A549 (cell line): ENCODE measurements around the gene CLDN6. TPM values are rescaled to one million over a fixed set of nuclear protein-coding genes. Genes with fewer than 3 reads are reported as not detected.
A peak's percentile ranks its signal among the peaks of the same experiment; 100 is the strongest.

Source experiments
- ATAC-seq, 2 experiments: fragments of 200-7000 bp in 1 of 2; fragments of >200 bp in 1 of 2; cut with Nextera tagmentation in 1 of 2; cut with Tn5 transposase in 1 of 2; 3 replicates each; pipeline versions ENCODE4 v1.8.0 to v1.9.1; 2018 to 2020; ENCODE audit warnings: mild to moderate bottlenecking in 1 of 2, moderate library complexity in 1 of 2
- CTCF ChIA-PET: fragments of 300-600 bp; sonication (Branson Sonifier 250); formaldehyde crosslinking; extraction: SDS; loops from one replicate; lab custom pipeline; 2021; ENCODE audit warnings: antibody characterized with exemption, inconsistent platforms; lab: Yijun Ruan, JAX
- POLR2A ChIA-PET: fragments of 350-600 bp; formaldehyde crosslinking; extraction: SDS; loops from one replicate; lab custom pipeline; 2021; ENCODE audit warnings: antibody characterized with exemption, inconsistent platforms; lab: Yijun Ruan, JAX
- DNase-seq, 2 experiments: peaks; one replicate each; pipeline versions ENCODE4 v3.0.0 to v3.0.0-alpha.2; 2011 to 2016; ENCODE audit warnings: low read depth in 1 of 2, low spot score in 1 of 2
- FAIRE-seq: peaks from 2 replicates; lab custom pipeline; 2011; peaks lifted over from hg19 to GRCh38; lab: Jason Lieb, UNC
- H3K27ac ChIP-seq, 2 experiments: fragments of >200 bp; sonication (Bioruptor Twin); formaldehyde crosslinking; 3 replicates each; pipeline ENCODE4 v1.5.1; 2016 to 2017
- H3K4me1 ChIP-seq: fragments of >200 bp; sonication (Bioruptor Twin); formaldehyde crosslinking; 3 replicates; pipeline ENCODE4 v1.6.1; 2016
- H3K4me2 ChIP-seq: fragments of >200 bp; sonication (Bioruptor Twin); formaldehyde crosslinking; 3 replicates; pipeline ENCODE4 v1.6.1; 2016
- H3K4me3 ChIP-seq: fragments of >200 bp; sonication (Bioruptor Twin); formaldehyde crosslinking; 3 replicates; pipeline ENCODE4 v1.5.1; 2016
- H3K9me3 ChIP-seq: fragments of >200 bp; sonication (Bioruptor Twin); formaldehyde crosslinking; 3 replicates; pipeline ENCODE4 v1.6.1; 2016
- BCL3 ChIP-seq: fragments of >200 bp; sonication (Bioruptor Twin); formaldehyde crosslinking; IDR thresholded peaks from 3 replicates; pipeline ENCODE4 v1.6.1; 2016
- CHD4 ChIP-seq: fragments of 200-600 bp; sonication (generic); IDR thresholded peaks from 2 replicates; pipeline ENCODE4 v1.6.1; 2016; ENCODE audit warnings: antibody characterized with exemption, mild to moderate bottlenecking, borderline replicate concordance
- CTCF ChIP-seq: fragments of >200 bp; sonication (Bioruptor Twin); formaldehyde crosslinking; IDR thresholded peaks from 3 replicates; pipeline ENCODE4 v1.5.1; 2016
- EHMT2 ChIP-seq: fragments of 200-600 bp; sonication (generic); IDR thresholded peaks from 2 replicates; pipeline ENCODE4 v1.6.1; 2016; ENCODE audit warnings: antibody characterized with exemption, low read depth, mild to moderate bottlenecking, moderate library complexity
- ELK1 ChIP-seq: fragments of 150-350 bp; IDR thresholded peaks from 2 replicates; pipeline ENCODE4 v1.6.1; 2014; ENCODE audit warnings: low read depth, mild to moderate bottlenecking, low read length
- EP300 ChIP-seq, 2 experiments: fragments of >200 bp; sonication (Bioruptor Twin); formaldehyde crosslinking; IDR thresholded peaks; 2 replicates in 1 of 2; 3 replicates in 1 of 2; pipeline ENCODE4 v1.6.1; 2016 to 2017
- ESRRA ChIP-seq: fragments of 150-350 bp; IDR thresholded peaks from 2 replicates; pipeline ENCODE4 v1.6.1; 2014; ENCODE audit warnings: mild to moderate bottlenecking, low read length, borderline replicate concordance
- FOSL2 ChIP-seq, 2 experiments: fragments of 450-650 bp in 1 of 2; fragments of >200 bp in 1 of 2; sonication (Bioruptor Twin) in 1 of 2; formaldehyde crosslinking; IDR thresholded peaks; 2 replicates each; pipeline versions ENCODE4 v1.5.0 to v1.6.1; 2016 to 2020; ENCODE audit warnings: mild to moderate bottlenecking in 1 of 2, moderate library complexity in 1 of 2
- HDAC2 ChIP-seq: fragments of 200-600 bp; sonication (generic); IDR thresholded peaks from 2 replicates; pipeline ENCODE4 v1.6.1; 2016
- HEYL ChIP-seq: fragments of 250-450 bp; sonication (Bioruptor Pico); IDR thresholded peaks from 2 replicates; pipeline ENCODE4 v1.8.0; 2021; ENCODE audit warnings: mild to moderate bottlenecking, moderate library complexity
- JUNB ChIP-seq: fragments of >200 bp; sonication (Bioruptor Twin); formaldehyde crosslinking; IDR thresholded peaks from 2 replicates; pipeline ENCODE4 v1.6.1; 2016
- KDM1A ChIP-seq: fragments of 200-600 bp; sonication (generic); IDR thresholded peaks from 2 replicates; pipeline ENCODE4 v1.6.1; 2016; ENCODE audit warnings: low read depth, mild to moderate bottlenecking
- MAZ ChIP-seq: fragments of 150-350 bp; IDR thresholded peaks from 2 replicates; pipeline ENCODE4 v1.6.1; 2014; ENCODE audit warnings: antibody characterized with exemption, low read depth, low read length, borderline replicate concordance
- NPAS2 ChIP-seq: fragments of 250-450 bp; sonication (Bioruptor Pico); IDR thresholded peaks from 2 replicates; pipeline ENCODE4 v1.8.0; 2022; ENCODE audit warnings: mild to moderate bottlenecking, moderate library complexity, borderline replicate concordance
- POLR2AphosphoS2 ChIP-seq: conservative IDR thresholded peaks from 2 replicates; pipeline ENCODE4 v1.6.1; 2012; ENCODE audit warnings: low read length, improper control_type of control experiment, inconsistent platforms
- RAD21 ChIP-seq, 2 experiments: fragments of >200 bp in 1 of 2; sonication (Bioruptor Twin) in 1 of 2; formaldehyde crosslinking in 1 of 2; IDR thresholded peaks in 1 of 2; conservative IDR thresholded peaks in 1 of 2; 2 replicates in 1 of 2; 3 replicates in 1 of 2; pipeline ENCODE4 v1.6.1; 2012 to 2018; ENCODE audit warnings: inconsistent platforms in 1 of 2
- RARB ChIP-seq: fragments of 250-450 bp; sonication (Bioruptor Pico); IDR thresholded peaks from 2 replicates; pipeline ENCODE4 v1.8.0; 2021; ENCODE audit warnings: mild to moderate bottlenecking, moderate library complexity
- SMC3 ChIP-seq: fragments of >200 bp; sonication (Bioruptor Twin); formaldehyde crosslinking; IDR thresholded peaks from 3 replicates; pipeline ENCODE4 v1.6.1; 2018; ENCODE audit warnings: inconsistent platforms
- SREBF2 ChIP-seq: fragments of 450-650 bp; IDR thresholded peaks from 2 replicates; pipeline ENCODE4 v1.6.1; 2014; ENCODE audit warnings: mild to moderate bottlenecking, moderate library complexity
- ZC3H11A ChIP-seq: fragments of 450-650 bp; IDR thresholded peaks from 2 replicates; pipeline ENCODE4 v1.6.1; 2014; ENCODE audit warnings: antibody characterized with exemption, mild to moderate bottlenecking
- ZFP36 ChIP-seq: fragments of 450-650 bp; IDR thresholded peaks from 2 replicates; pipeline ENCODE4 v1.6.1; 2014; ENCODE audit warnings: borderline replicate concordance; ENCODE audit not compliant: partially characterized antibody
- ZNF302 ChIP-seq: fragments of 250-450 bp; sonication (Bioruptor Pico); IDR thresholded peaks from 2 replicates; pipeline ENCODE4 v1.9.0; 2021; ENCODE audit warnings: inconsistent platforms, mild to moderate bottlenecking, moderate library complexity
- WGBS: methylation state at CpG from one replicate; pipeline ENCODE4 v1.1.6; 2017; ENCODE audit errors: missing lambda C conversion rate; 5-methylcytosine and 5-hydroxymethylcytosine counted together
- polyA plus RNA-seq, 4 experiments: library from polyadenylated mRNA; depleted of rRNA in 3 of 4; stranded (reverse); fragments of >200 nt; fragmentation: RNase III in 1 of 4; extraction: RNeasy Plus Mini Kit Qiagen cat#74134 plus additional on column Dnase treatment in 1 of 4; gene quantifications; 2 replicates in 3 of 4; 3 replicates in 1 of 4; pipeline ENCODE4 v1.2.3, GENCODE V29; 2011 to 2017

Gene CLDN6
- polyA plus RNA-seq, 2 of the 4 experiments (the other 2 are of a cell fraction) = 0.25 TPM; not detected in 1

- H3K4me3 ChIP-seq = no peak overlapping the region
- H3K27ac ChIP-seq = no peak overlapping the region
- DNase-seq = no peak
- FAIRE-seq = no peak
- H3K4me1 ChIP-seq = peaks cover 20% of the 10 kb centered on the region
- no peak overlapping the region for H3K4me2 ChIP-seq
- TF ChIP-seq EP300 (IDR thresholded peaks at IDR 0.05) (no peak), RAD21 (conservative IDR thresholded peaks at IDR 0.05 in 1 of 2, IDR thresholded peaks at IDR 0.05 in 1 of 2) (no peak), RARB (no peak), ESRRA (no peak), HEYL (no peak), ZFP36 (no peak), POLR2AphosphoS2 (no peak), ZNF302 (CRISPR knock-in tag) (no peak), CHD4 (no peak), FOSL2 (IDR thresholded peaks at IDR 0.05) (no peak), FOSL2 (CRISPR knock-in tag; IDR thresholded peaks at IDR 0.05) (no peak)
- TF ChIP-seq, all 56 proteins: peak for 0
- WGBS = 93% methylated on average over 6 of the region's 6 CpGs
- POLR2A ChIA-PET = no interaction called here
- H3K9me3 ChIP-seq = no peaks in the 10 kb centered on the region
- no peak for ATAC-seq
- CTCF ChIA-PET = interaction anchor here (1.2 to 3.4 kb wide), 2 partner anchors 11 to 30 kb away, joined by 3 to 16 read pairs; no protein-coding TSS in a partner anchor
These were observed 3.0 kb downstream of the CLDN6 start for GRCh38 chr16:3014971-3015370.

GRCh38 chr16:3013998-3014690 is 3.8 kb downstream of the CLDN6 start:
- FAIRE-seq = no peak
- peak overlapping the region in 1 of 2 experiments; percentile 58; a peak in 1 of 6 replicates for H3K27ac ChIP-seq
- POLR2A ChIA-PET = interaction anchor here (1.0 kb wide), 1 partner anchor 13 kb away, joined by 3 read pairs; no protein-coding TSS in a partner anchor
- CTCF ChIA-PET = interaction anchor here (1.2 to 3.4 kb wide), 2 partner anchors 10 to 30 kb away, joined by 3 to 16 read pairs; no protein-coding TSS in a partner anchor
- peaks cover 15% of the 10 kb centered on the region for H3K4me1 ChIP-seq
- 78% methylated on average over 11 of the region's 12 CpGs for WGBS
- H3K9me3 ChIP-seq = no peaks in the 10 kb centered on the region
- ATAC-seq = no peak
- no peak for TF ChIP-seq RARB
- no peak for TF ChIP-seq ZNF302 (CRISPR knock-in tag)
- TF ChIP-seq ZC3H11A = no peak
- no peak for TF ChIP-seq ZFP36
- no peak for TF ChIP-seq JUNB
- no peak for TF ChIP-seq EHMT2
- no peak for TF ChIP-seq MAZ
- no peak for TF ChIP-seq SMC3
- TF ChIP-seq SREBF2 = no peak
- no peak for TF ChIP-seq ELK1
- TF ChIP-seq POLR2AphosphoS2 = no peak
- no peak for TF ChIP-seq KDM1A
- TF ChIP-seq HDAC2 = no peak
- TF ChIP-seq CTCF = no peak
- no peak for TF ChIP-seq NPAS2
- no peak for TF ChIP-seq BCL3
- TF ChIP-seq ESRRA = no peak
- no peak overlapping the region for H3K4me3 ChIP-seq
- no peak for DNase-seq
- H3K4me2 ChIP-seq = no peak overlapping the region
